ENCODE data around the gene MRTFB.

- TF ChIP-seq POLR2A (IDR thresholded peaks at IDR 0.05; ENCODE audit: extremely low read depth, insufficient read length) (no peak), CTCF (IDR thresholded peaks at IDR 0.05; ENCODE audit: low read depth, low read length) (no peak)
Observed at GRCh38 chr16:14117051-14117450, 45.9 kb downstream of the MRTFB start.

Data from NB4 (cell line).